Measurements from ENCODE around the gene RAB3C. TPM values are rescaled to one million over a fixed set of nuclear protein-coding genes. Genes with fewer than 3 reads are reported as not detected.

RAB3C gene
- total and polyA plus RNA-seq, 9 donors: 0.07 to 0.69 (median 0.21) TPM

DNA sequence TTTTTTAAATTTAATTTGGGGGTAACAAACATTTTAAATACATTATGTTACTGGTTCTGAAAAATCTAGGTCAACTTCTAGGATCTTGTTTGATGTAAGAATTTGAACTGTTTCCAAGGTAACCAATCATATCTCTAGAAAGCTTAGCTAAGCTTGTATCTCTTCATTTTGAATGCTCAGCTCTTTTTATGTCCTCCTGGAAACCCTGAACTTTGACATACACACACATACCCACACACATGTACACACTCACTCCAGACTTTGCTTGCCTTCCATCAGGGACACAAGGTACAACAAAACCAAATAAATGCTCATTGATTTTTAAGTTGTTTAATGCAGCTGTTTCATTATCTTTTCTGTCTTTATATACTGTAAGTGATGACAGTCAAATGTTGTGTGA lies 178.5 kb downstream of the RAB3C start:
- no peak overlapping the region for H3K27ac ChIP-seq (ENCODE audit: low read length)
- no peak for DNase-seq
- no peaks in the 10 kb centered on the region for H3K9me3 ChIP-seq (replicated peaks; ENCODE audit: control insufficient read depth, low read depth, low read length)
- H3K36me3 ChIP-seq (ENCODE audit: control insufficient read depth, insufficient read depth, low read length): no peaks in the 10 kb centered on the region
- no peaks in the 10 kb centered on the region for H3K4me1 ChIP-seq (ENCODE audit: control insufficient read depth, insufficient read depth, low read length)
- no peak overlapping the region for H3K4me3 ChIP-seq (ENCODE audit: low read length)
- no peaks in the 10 kb centered on the region for H3K27me3 ChIP-seq (ENCODE audit: control insufficient read depth, insufficient read depth, low read length)

- Histone ChIP-seq H3K27ac (ENCODE audit: low read length) (no peak overlapping the region), H3K36me3 (ENCODE audit: control insufficient read depth, insufficient read depth, low read length) (no peaks in the 10 kb centered on the region), H3K4me1 (ENCODE audit: control insufficient read depth, insufficient read depth, low read length) (no peaks in the 10 kb centered on the region), H3K27me3 (ENCODE audit: control insufficient read depth, insufficient read depth, low read length) (no peaks in the 10 kb centered on the region), H3K4me3 (ENCODE audit: low read length) (no peak overlapping the region), H3K9me3 (replicated peaks; ENCODE audit: control insufficient read depth, low read depth, low read length) (no peaks in the 10 kb centered on the region)
- DNase-seq: no peak
These were observed 180.5 kb downstream of the RAB3C start for GRCh38 chr5:58763390-58763789.

DNA sequence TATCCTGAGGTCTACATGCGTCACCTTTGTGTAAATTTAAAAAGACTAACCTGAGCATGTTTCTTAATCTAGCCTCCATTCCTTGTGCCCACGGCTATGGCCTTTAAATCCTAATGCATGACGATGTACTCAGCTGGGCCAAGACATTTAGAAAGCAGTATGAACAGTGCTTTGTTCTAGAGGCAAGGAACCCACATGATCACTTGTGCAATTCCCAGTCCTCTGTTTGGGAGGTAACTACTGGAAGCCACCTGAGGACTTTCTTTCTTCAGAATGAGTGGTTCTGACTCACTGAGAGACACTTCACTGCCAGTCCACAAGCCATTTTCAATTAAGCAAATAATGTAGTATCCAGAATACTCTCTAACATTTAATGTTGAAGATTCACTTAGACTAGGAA lies 181.3 kb downstream of the RAB3C start:
- H3K4me1 ChIP-seq (ENCODE audit: control insufficient read depth, insufficient read depth, low read length): no peaks in the 10 kb centered on the region
- 89% methylated on average over 3 of the region's 3 CpGs for WGBS (ENCODE audit: insufficient coverage)
- H3K27me3 ChIP-seq (ENCODE audit: control insufficient read depth, insufficient read depth, low read length): no peaks in the 10 kb centered on the region
- H3K36me3 ChIP-seq (ENCODE audit: control insufficient read depth, insufficient read depth, low read length): no peaks in the 10 kb centered on the region
- no peak overlapping the region for H3K4me3 ChIP-seq (ENCODE audit: low read length)
- no peaks in the 10 kb centered on the region for H3K9me3 ChIP-seq (replicated peaks; ENCODE audit: control insufficient read depth, low read depth, low read length)
- H3K27ac ChIP-seq (ENCODE audit: low read length): no peak overlapping the region
- DNase-seq: no peak

DNA sequence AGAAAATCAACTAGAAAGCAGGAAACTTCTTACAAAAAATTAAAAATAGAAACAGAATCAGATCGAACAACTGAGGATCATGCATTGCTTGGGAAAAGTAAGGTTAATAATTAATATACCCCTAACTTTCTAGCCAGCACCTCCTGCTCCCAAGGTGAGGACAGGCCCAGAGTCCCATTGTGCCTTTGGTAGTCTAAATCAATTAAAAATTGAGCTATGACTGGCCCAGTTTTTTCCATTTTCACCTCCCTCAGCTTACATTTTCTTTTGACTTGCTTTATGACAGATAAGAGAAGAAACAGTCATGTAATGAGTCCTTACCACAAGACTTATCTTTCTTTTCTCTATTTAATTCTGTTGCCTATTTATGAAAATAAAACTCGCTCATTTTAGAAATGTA lies 182.2 kb downstream of the RAB3C start:
- H3K4me3 ChIP-seq (ENCODE audit: low read length): no peak overlapping the region
- DNase-seq: no peak
- H3K27me3 ChIP-seq (ENCODE audit: control insufficient read depth, insufficient read depth, low read length): no peaks in the 10 kb centered on the region
- no peaks in the 10 kb centered on the region for H3K4me1 ChIP-seq (ENCODE audit: control insufficient read depth, insufficient read depth, low read length)
- WGBS (ENCODE audit: insufficient coverage): no CpG with 5 or more reads among the region's 2 CpGs
- H3K27ac ChIP-seq (ENCODE audit: low read length): no peak overlapping the region
- H3K36me3 ChIP-seq (ENCODE audit: control insufficient read depth, insufficient read depth, low read length): no peaks in the 10 kb centered on the region
- H3K9me3 ChIP-seq (replicated peaks; ENCODE audit: control insufficient read depth, low read depth, low read length): no peaks in the 10 kb centered on the region

DNA sequence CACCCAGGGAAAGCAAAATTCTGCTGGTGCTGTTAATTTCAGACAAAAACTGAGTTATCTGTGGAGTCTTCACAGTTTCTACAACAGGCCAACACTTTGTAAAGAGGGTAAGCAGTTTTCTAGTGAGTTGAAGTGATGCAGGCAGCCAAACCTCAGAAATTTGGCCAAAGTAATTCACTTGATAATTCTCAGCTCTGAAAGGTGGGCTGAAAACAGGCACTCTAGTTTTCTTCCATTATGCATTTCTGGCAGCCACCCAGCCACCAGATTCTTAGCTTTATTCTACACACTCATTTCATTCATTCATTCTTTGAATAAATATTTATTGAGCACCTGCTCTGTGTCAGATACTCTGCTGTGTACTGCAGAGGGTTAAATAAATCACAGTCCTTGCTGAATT lies 184.2 kb downstream of the RAB3C start:
- no peak for DNase-seq

GRCh38 chr5:58770136-58770535 lies 187.3 kb downstream of the RAB3C start:
- WGBS (ENCODE audit: insufficient coverage): no CpG with 5 or more reads among the region's 3 CpGs
- H3K4me1 ChIP-seq (ENCODE audit: control insufficient read depth, insufficient read depth, low read length): peaks cover 4% of the 10 kb centered on the region
- DNase-seq: peak; percentile 76
- no peak overlapping the region for H3K4me3 ChIP-seq (ENCODE audit: low read length)
- H3K36me3 ChIP-seq (ENCODE audit: control insufficient read depth, insufficient read depth, low read length): no peaks in the 10 kb centered on the region
- H3K9me3 ChIP-seq (replicated peaks; ENCODE audit: control insufficient read depth, low read depth, low read length): no peaks in the 10 kb centered on the region
- no peaks in the 10 kb centered on the region for H3K27me3 ChIP-seq (ENCODE audit: control insufficient read depth, insufficient read depth, low read length)
- no peak overlapping the region for H3K27ac ChIP-seq (ENCODE audit: low read length)

More for the DNA sequence above, 184.2 kb downstream of the RAB3C start:
- no peaks in the 10 kb centered on the region for H3K27me3 ChIP-seq (ENCODE audit: control insufficient read depth, insufficient read depth, low read length)
- H3K27ac ChIP-seq (ENCODE audit: low read length): no peak overlapping the region
- no peaks in the 10 kb centered on the region for H3K4me1 ChIP-seq (ENCODE audit: control insufficient read depth, insufficient read depth, low read length)
- H3K36me3 ChIP-seq (ENCODE audit: control insufficient read depth, insufficient read depth, low read length): no peaks in the 10 kb centered on the region
- H3K9me3 ChIP-seq (replicated peaks; ENCODE audit: control insufficient read depth, low read depth, low read length): no peaks in the 10 kb centered on the region
- no peak overlapping the region for H3K4me3 ChIP-seq (ENCODE audit: low read length)

DNA sequence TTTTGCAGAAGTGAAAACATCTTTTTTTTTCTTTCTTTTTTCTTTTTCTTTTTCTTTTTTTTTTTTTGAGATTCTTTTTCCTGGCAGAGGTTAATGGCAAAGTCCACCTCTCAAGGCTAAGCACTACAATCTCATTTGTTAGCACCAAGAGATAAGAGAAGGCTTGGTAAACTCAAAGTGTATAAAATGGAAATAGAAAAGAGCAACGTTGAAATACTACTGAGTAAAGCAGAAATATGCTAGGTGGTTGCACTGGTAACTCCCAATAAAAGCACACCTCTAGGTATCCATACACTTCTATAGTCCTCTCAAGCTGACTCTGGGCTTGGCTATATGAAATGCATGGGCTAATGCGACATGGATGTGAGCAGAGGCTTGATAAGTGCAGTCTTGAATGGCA lies 188.9 kb downstream of the RAB3C start:
- Histone ChIP-seq H3K4me1 (ENCODE audit: control insufficient read depth, insufficient read depth, low read length) (peaks cover 4% of the 10 kb centered on the region), H3K4me3 (ENCODE audit: low read length) (no peak overlapping the region), H3K27me3 (ENCODE audit: control insufficient read depth, insufficient read depth, low read length) (no peaks in the 10 kb centered on the region), H3K9me3 (replicated peaks; ENCODE audit: control insufficient read depth, low read depth, low read length) (no peaks in the 10 kb centered on the region), H3K27ac (ENCODE audit: low read length) (no peak overlapping the region), H3K36me3 (ENCODE audit: control insufficient read depth, insufficient read depth, low read length) (no peaks in the 10 kb centered on the region)
- 100% methylated on average over 1 of the region's 2 CpGs for WGBS (ENCODE audit: insufficient coverage)
- no peak for DNase-seq

GRCh38 chr5:58773744-58774441 lies 191.0 kb downstream of the RAB3C start:
- H3K27me3 ChIP-seq (ENCODE audit: control insufficient read depth, insufficient read depth, low read length): no peaks in the 10 kb centered on the region
- peak; percentile 86 for DNase-seq
- WGBS (ENCODE audit: insufficient coverage): 5% methylated on average over 2 of the region's 2 CpGs
- H3K36me3 ChIP-seq (ENCODE audit: control insufficient read depth, insufficient read depth, low read length): no peaks in the 10 kb centered on the region
- no peak overlapping the region for H3K27ac ChIP-seq (ENCODE audit: low read length)
- no peaks in the 10 kb centered on the region for H3K9me3 ChIP-seq (replicated peaks; ENCODE audit: control insufficient read depth, low read depth, low read length)
- H3K4me3 ChIP-seq (ENCODE audit: low read length): no peak overlapping the region
- H3K4me1 ChIP-seq (ENCODE audit: control insufficient read depth, insufficient read depth, low read length): peaks cover 4% of the 10 kb centered on the region

DNA sequence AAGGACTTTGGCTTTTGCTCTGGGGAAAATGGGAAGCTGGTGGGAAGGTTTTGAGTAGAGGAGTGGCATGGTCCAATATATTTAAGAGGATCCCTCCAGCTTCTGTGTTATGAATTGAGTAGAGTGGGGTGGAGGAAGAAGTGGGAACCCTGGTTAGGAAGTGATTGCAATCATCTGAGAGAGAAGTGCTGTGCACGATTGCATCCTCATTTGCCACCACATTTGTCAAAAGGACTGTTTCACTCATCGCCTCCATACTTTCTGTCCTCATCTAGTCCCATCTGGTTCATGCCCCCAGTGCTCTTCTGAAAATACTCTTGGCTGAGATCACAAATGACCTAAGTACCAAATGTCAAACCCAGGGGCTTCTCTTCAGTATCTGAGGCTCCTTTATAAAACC lies 192.1 kb downstream of the RAB3C start:
- WGBS (ENCODE audit: insufficient coverage): 77% methylated on average over 2 of the region's 2 CpGs
- Histone ChIP-seq H3K4me1 (ENCODE audit: control insufficient read depth, insufficient read depth, low read length) (peaks cover 4% of the 10 kb centered on the region), H3K36me3 (ENCODE audit: control insufficient read depth, insufficient read depth, low read length) (no peaks in the 10 kb centered on the region), H3K9me3 (replicated peaks; ENCODE audit: control insufficient read depth, low read depth, low read length) (no peaks in the 10 kb centered on the region), H3K4me3 (ENCODE audit: low read length) (no peak overlapping the region), H3K27ac (ENCODE audit: low read length) (no peak overlapping the region), H3K27me3 (ENCODE audit: control insufficient read depth, insufficient read depth, low read length) (no peaks in the 10 kb centered on the region)
- no peak for DNase-seq

DNA sequence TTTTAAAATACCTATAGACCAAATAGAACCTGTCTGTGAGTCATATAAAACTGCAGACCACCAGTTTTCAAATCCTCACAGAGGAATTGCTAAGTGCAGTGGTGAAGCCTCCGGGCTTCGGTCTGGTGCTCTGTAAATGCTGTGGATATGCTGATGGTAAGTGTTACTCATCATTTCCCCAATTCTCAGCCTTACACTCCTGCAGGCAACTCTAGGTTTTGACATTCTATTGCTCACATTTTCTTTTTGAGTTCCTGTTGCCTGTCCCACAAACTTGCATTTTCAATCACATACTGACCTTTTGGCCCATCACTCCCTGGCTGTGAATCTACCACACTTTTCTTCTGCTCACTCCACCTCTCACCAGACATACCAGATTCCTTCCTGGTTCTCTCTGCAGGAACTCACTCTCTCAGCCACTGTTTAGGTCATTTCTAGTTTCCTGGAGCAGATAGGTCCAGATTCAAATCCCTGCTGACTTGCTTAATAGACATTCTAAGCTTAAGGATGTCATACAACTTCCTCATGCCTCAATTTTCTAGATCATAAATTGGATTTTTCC lies 192.9 kb downstream of the RAB3C start:
- DNase-seq: no peak
- Histone ChIP-seq H3K27me3 (ENCODE audit: control insufficient read depth, insufficient read depth, low read length) (no peaks in the 10 kb centered on the region), H3K36me3 (ENCODE audit: control insufficient read depth, insufficient read depth, low read length) (no peaks in the 10 kb centered on the region), H3K4me3 (ENCODE audit: low read length) (no peak overlapping the region), H3K9me3 (replicated peaks; ENCODE audit: control insufficient read depth, low read depth, low read length) (no peaks in the 10 kb centered on the region), H3K27ac (ENCODE audit: low read length) (no peak overlapping the region), H3K4me1 (ENCODE audit: control insufficient read depth, insufficient read depth, low read length) (peaks cover 4% of the 10 kb centered on the region)
- no CpG with 5 or more reads among the region's 2 CpGs for WGBS (ENCODE audit: insufficient coverage)

- Histone ChIP-seq H3K27me3 (ENCODE audit: control insufficient read depth, insufficient read depth, low read length) (no peaks in the 10 kb centered on the region), H3K9me3 (replicated peaks; ENCODE audit: control insufficient read depth, low read depth, low read length) (no peaks in the 10 kb centered on the region), H3K36me3 (ENCODE audit: control insufficient read depth, insufficient read depth, low read length) (no peaks in the 10 kb centered on the region), H3K4me1 (ENCODE audit: control insufficient read depth, insufficient read depth, low read length) (peaks cover 4% of the 10 kb centered on the region), H3K27ac (ENCODE audit: low read length) (no peak overlapping the region), H3K4me3 (ENCODE audit: low read length) (no peak overlapping the region)
- no peak for DNase-seq
- WGBS (ENCODE audit: insufficient coverage): no CpG with 5 or more reads among the region's 5 CpGs
These were observed 193.7 kb downstream of the RAB3C start for GRCh38 chr5:58776559-58776958.

All from muscle of leg (tissue), 11 donors.